GM12872 (cell line): ENCODE results near the gene TTC7B.

Experiments
- TF ChIP-seq, protein P1 (sequence below): IDR thresholded peaks from 3 replicates; pipeline ENCODE4 v1.5.1; 2011; ENCODE audit warnings: low read depth, mild to moderate bottlenecking, low read length, moderate library complexity; ENCODE audit not compliant: insufficient read depth

The TTC7B gene

DNA sequence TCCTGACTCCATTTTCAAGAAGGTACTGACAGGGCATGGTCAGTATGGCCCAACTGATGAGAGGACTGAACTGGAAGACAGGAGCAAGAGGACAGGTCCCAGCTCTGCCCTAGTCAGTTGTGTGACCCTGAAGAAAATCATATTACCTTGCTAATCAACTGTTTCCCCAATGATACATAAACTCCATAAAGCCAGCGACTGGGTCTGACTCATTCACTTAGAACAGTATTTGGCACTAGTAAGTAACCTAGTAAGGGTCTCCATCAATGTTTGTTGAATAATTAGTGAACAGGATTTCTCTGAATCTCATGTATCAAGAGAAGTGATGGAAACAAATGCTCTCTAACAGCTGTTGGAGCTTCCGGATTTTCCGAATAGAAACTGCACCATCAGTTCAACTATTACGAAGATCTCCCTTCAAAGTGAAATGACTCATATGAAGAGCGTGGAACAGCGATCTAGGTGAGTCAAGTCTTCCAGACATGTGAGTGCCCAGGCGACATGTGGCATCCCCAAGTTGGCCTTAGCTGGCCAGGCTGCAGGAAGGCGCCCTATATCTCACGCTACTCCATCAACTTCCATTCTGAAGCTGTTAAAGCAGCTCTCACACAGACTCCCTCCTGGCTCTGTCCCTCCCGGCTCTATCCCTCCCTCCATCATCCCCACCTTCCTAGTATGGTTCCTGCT lies 94.5 kb downstream of the TTC7B start:
- TF ChIP-seq, protein P1, sequence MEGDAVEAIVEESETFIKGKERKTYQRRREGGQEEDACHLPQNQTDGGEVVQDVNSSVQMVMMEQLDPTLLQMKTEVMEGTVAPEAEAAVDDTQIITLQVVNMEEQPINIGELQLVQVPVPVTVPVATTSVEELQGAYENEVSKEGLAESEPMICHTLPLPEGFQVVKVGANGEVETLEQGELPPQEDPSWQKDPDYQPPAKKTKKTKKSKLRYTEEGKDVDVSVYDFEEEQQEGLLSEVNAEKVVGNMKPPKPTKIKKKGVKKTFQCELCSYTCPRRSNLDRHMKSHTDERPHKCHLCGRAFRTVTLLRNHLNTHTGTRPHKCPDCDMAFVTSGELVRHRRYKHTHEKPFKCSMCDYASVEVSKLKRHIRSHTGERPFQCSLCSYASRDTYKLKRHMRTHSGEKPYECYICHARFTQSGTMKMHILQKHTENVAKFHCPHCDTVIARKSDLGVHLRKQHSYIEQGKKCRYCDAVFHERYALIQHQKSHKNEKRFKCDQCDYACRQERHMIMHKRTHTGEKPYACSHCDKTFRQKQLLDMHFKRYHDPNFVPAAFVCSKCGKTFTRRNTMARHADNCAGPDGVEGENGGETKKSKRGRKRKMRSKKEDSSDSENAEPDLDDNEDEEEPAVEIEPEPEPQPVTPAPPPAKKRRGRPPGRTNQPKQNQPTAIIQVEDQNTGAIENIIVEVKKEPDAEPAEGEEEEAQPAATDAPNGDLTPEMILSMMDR = no peak

DNA sequence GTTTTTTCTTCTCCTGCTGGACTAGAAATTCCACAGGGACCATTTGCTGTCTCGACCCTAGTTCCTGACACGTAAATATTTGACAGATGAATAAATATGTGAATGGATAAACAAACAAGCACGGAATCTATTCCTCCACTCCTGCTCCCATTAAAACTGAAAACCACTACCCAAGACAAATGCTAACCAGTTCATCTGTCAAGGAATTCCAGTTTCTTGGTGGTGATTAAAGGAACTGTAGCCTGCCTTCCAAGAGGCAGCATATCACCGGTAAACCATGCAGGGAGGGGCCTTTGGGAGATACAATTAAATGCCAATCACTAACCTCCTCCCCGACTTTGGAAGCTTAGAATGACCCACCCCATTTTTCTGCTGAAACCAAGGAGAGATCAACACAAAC lies 95.4 kb downstream of the TTC7B start:
- TF ChIP-seq, protein P1 = no peak

DNA sequence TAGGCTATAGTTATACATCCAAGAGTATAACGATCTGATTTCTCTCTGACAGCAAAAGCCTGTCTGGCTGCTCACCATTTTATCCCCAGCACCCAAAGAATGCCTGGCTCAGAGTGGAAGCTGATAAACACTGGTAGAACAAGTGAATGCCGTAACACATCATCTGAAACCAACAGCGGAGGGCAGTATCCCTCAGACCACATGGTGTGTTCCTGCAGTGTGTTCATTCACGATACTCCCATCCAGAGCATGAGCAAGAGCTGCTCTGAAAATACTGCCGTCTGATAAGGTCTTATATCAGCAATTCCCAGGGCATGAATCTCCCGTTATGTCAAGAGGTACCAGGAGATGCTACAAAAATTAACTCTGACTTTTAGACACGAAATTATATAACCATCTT lies 95.9 kb downstream of the TTC7B start:
- TF ChIP-seq, protein P1 = no peak

DNA sequence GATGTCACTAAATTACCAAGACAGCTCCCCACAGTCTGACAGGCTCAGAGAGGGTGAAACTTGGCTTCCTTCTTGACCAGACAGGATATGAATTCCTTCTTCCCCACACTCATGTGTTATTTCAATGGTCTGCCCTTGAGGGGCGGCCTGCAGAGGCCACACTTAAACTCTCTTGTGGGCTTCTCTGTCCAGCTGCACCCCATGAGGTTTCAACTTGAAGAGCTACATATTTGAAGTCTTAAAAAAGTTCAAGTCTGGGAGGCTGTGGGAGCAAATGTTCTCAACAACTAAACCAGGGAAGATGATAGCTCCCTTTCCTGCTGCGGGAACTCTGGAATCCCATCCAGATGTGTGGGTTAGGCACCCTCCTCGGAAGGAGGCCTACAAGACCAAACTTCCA lies 98.3 kb downstream of the TTC7B start:
- TF ChIP-seq, protein P1 = no peak

DNA sequence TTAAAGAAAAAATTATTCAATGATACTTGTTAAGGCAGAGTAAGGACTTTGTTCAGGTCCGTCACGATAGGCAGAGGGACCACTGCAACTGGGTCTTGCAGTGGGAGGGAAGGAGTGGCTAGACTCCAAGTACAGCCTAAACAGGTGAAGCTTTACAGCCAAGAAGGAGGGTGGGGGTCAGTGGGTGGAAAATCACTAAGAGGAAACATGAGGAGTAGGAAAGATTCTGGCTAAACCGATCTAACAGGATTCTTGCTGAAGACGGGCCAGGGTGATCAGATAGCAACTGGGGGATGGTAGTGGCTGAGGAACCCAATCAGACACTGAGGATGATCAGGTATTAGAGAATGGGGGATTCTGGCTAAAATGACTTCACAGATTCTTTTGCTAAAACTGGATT lies 100.2 kb downstream of the TTC7B start:
- TF ChIP-seq, protein P1 = no peak

DNA sequence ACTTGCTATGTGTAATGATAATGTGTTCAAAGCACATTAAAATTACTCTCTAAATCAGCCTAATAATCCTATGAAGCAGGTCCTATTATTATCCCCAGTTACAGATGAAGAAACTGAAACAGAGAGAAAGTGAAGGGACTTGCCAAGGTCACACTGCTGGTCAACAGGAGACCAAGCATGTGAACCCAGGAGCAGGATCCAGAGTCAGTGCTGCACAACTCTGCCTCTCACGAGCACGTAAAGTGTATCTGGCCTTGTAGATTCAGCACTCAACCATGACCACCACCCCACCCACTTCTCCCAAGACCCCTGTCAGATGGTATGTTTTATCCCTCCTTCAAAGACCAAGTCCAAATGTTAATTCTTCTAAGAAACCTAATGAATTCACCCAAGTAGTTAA lies 100.7 kb downstream of the TTC7B start:
- TF ChIP-seq, protein P1 = no peak

DNA sequence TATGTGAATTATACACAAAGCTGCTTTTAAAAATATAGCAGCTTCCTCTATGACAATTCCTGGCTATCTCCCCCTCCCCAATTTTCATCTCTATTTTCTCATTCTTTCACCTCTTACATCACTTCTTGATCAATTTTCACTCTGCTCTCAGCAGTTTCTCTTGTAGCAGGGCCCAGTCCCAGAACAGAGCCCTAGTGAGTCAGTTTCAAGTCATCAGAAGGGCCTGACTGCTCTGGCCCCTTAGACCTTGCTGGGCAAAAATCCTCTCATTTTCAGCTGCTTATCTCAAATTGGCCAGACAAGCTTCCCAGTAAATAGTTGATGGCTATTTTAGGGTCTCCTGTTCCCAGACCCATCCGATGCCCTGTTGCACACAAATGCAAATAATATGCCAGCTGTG lies 101.4 kb downstream of the TTC7B start:
- TF ChIP-seq, protein P1 = no peak
